Activated T-helper 2 cell treated with anti-CD3 and anti-CD28 coated beads, Interferon-gamma antibody, Interleukin-2, Interleukin-4, amounts not matched to agents 10 μg/mL and 5 μg/mL and 100 μg/mL, durations not matched to agents 14 hours and 24 hours and 36 hours (primary cell): ENCODE data around the gene RASSF8. TPM values are rescaled to one million over a fixed set of nuclear protein-coding genes. Genes with fewer than 3 reads are reported as not detected.
A peak's percentile ranks its signal among the peaks of the same experiment; 100 is the strongest.

ENCODE experiments used
- DNase-seq: peaks from one replicate; pipeline ENCODE4 v3.0.0; 2021; ENCODE audit warnings: low spot score
- H3K27ac Mint-ChIP-seq: one replicate; pipeline ENCODE4 v1.8.0; 2021; ENCODE audit warnings: mixed read lengths
- H3K27me3 Mint-ChIP-seq: one replicate; pipeline ENCODE4 v1.8.0; 2021; ENCODE audit warnings: low read depth, mixed read lengths
- H3K36me3 Mint-ChIP-seq: one replicate; pipeline ENCODE4 v1.8.0; 2021; ENCODE audit warnings: low read depth, mixed read lengths
- H3K4me1 Mint-ChIP-seq: one replicate; pipeline ENCODE4 v1.8.0; 2021; ENCODE audit warnings: low read depth, mixed read lengths
- H3K4me3 Mint-ChIP-seq: one replicate; pipeline ENCODE4 v1.8.0; 2021; ENCODE audit warnings: low read depth, mild to moderate bottlenecking, moderate library complexity, mixed read lengths
- H3K9me3 Mint-ChIP-seq: one replicate; pipeline ENCODE4 v1.8.0; 2021; ENCODE audit warnings: mixed read lengths
- intact Hi-C: fragments of 100-400 bp; cut with micrococcal nuclease; formaldehyde crosslinking; loops from one replicate; pipeline ENCODE4 v1.15.1; 2023
- total RNA-seq: library from RNA; stranded (reverse); gene quantifications from 2 replicates; pipeline ENCODE4 v1.2.3, GENCODE V29; 2022

Gene RASSF8
- total RNA-seq, 1 donor from 2014 or later, result 0.16 TPM

- H3K4me1 Mint-ChIP-seq, result peaks cover 3% of the 10 kb centered on the region
- H3K36me3 Mint-ChIP-seq, result no peaks in the 10 kb centered on the region
- H3K27ac Mint-ChIP-seq, result no peak overlapping the region
- H3K27me3 Mint-ChIP-seq, result peaks cover 72% of the 10 kb centered on the region
- H3K4me3 Mint-ChIP-seq, result peak overlapping the region; percentile 65
- no peak for DNase-seq
- H3K9me3 Mint-ChIP-seq, result no peaks in the 10 kb centered on the region
- intact Hi-C loops, result loop anchor here (1.0 kb wide), 1 partner anchor 8 kb away; no protein-coding TSS in a partner anchor
Observed at GRCh38 chr12:26114720-26115401, 156.4 kb downstream of the RASSF8 start.

- intact Hi-C loops, result no loop called here
- Mint-ChIP-seq H3K4me1 (peaks cover 9% of the 10 kb centered on the region), H3K4me3 (no peak overlapping the region), H3K27ac (no peak overlapping the region), H3K9me3 (no peaks in the 10 kb centered on the region), H3K36me3 (no peaks in the 10 kb centered on the region), H3K27me3 (peaks cover 75% of the 10 kb centered on the region)
- no peak for DNase-seq
Observed at GRCh38 chr12:26116829-26117715, 158.6 kb downstream of the RASSF8 start.

- H3K36me3 Mint-ChIP-seq, result no peaks in the 10 kb centered on the region
- H3K4me1 Mint-ChIP-seq, result peaks cover 14% of the 10 kb centered on the region
- no peaks in the 10 kb centered on the region for H3K9me3 Mint-ChIP-seq
- DNase-seq, result no peak
- H3K4me3 Mint-ChIP-seq, result no peak overlapping the region
- H3K27ac Mint-ChIP-seq, result no peak overlapping the region
- intact Hi-C loops, result no loop called here
- H3K27me3 Mint-ChIP-seq, result peaks cover 68% of the 10 kb centered on the region
Observed at GRCh38 chr12:26118308-26118707, 159.8 kb downstream of the RASSF8 start.

GRCh38 chr12:26119391-26119989, 161.0 kb downstream of the RASSF8 start:
- H3K36me3 Mint-ChIP-seq, result no peaks in the 10 kb centered on the region
- H3K27me3 Mint-ChIP-seq, result peaks cover 76% of the 10 kb centered on the region
- no peak overlapping the region for H3K27ac Mint-ChIP-seq
- no peak overlapping the region for H3K4me3 Mint-ChIP-seq
- H3K9me3 Mint-ChIP-seq, result no peaks in the 10 kb centered on the region
- no peak for DNase-seq
- peaks cover 16% of the 10 kb centered on the region for H3K4me1 Mint-ChIP-seq
- intact Hi-C loops, result no loop called here

- no peak overlapping the region for H3K4me3 Mint-ChIP-seq
- H3K36me3 Mint-ChIP-seq, result no peaks in the 10 kb centered on the region
- H3K9me3 Mint-ChIP-seq, result no peaks in the 10 kb centered on the region
- no peak overlapping the region for H3K27ac Mint-ChIP-seq
- no peak for DNase-seq
- H3K27me3 Mint-ChIP-seq, result peaks cover 74% of the 10 kb centered on the region
- peaks cover 22% of the 10 kb centered on the region for H3K4me1 Mint-ChIP-seq
- intact Hi-C loops, result loop anchor here (2.0 to 10.0 kb wide), 5 partner anchors 154 to 1854 kb away; partner anchors contain the start of genes PTHLH and RASSF8
Observed at GRCh38 chr12:26120561-26121274, 162.2 kb downstream of the RASSF8 start.

GRCh38 chr12:26121323-26122060, 163.0 kb downstream of the RASSF8 start:
- no peaks in the 10 kb centered on the region for H3K36me3 Mint-ChIP-seq
- DNase-seq, result no peak
- peak overlapping the region; percentile 54 for H3K4me3 Mint-ChIP-seq
- no peaks in the 10 kb centered on the region for H3K9me3 Mint-ChIP-seq
- H3K27me3 Mint-ChIP-seq, result peaks cover 76% of the 10 kb centered on the region
- peaks cover 22% of the 10 kb centered on the region for H3K4me1 Mint-ChIP-seq
- intact Hi-C loops, result loop anchor here (2.0 to 10.0 kb wide), 5 partner anchors 153 to 1853 kb away; partner anchors contain the start of genes PTHLH and RASSF8
- no peak overlapping the region for H3K27ac Mint-ChIP-seq

GRCh38 chr12:26122061-26122680, 163.7 kb downstream of the RASSF8 start:
- DNase-seq, result no peak
- Mint-ChIP-seq H3K9me3 (no peaks in the 10 kb centered on the region), H3K4me1 (peaks cover 26% of the 10 kb centered on the region), H3K36me3 (no peaks in the 10 kb centered on the region), H3K27ac (no peak overlapping the region), H3K27me3 (peaks cover 76% of the 10 kb centered on the region), H3K4me3 (peak overlapping the region; percentile 51)
- intact Hi-C loops, result loop anchor here (5.0 to 10.0 kb wide), 4 partner anchors 153 to 1853 kb away; partner anchors contain the start of genes PTHLH and RASSF8

GRCh38 chr12:26122681-26123481, 164.4 kb downstream of the RASSF8 start:
- H3K4me3 Mint-ChIP-seq, result peak overlapping the region; percentile 67
- no peak overlapping the region for H3K27ac Mint-ChIP-seq
- peaks cover 26% of the 10 kb centered on the region for H3K4me1 Mint-ChIP-seq
- DNase-seq, result no peak
- H3K27me3 Mint-ChIP-seq, result peaks cover 79% of the 10 kb centered on the region
- no peaks in the 10 kb centered on the region for H3K9me3 Mint-ChIP-seq
- intact Hi-C loops, result loop anchor here (1.0 to 10.0 kb wide), 5 partner anchors 9 to 1852 kb away; partner anchors contain the start of genes PTHLH and RASSF8
- no peaks in the 10 kb centered on the region for H3K36me3 Mint-ChIP-seq

GRCh38 chr12:26123482-26123980, 165.0 kb downstream of the RASSF8 start:
- H3K4me3 Mint-ChIP-seq, result peak overlapping the region; percentile 67
- no peaks in the 10 kb centered on the region for H3K9me3 Mint-ChIP-seq
- H3K27me3 Mint-ChIP-seq, result peaks cover 79% of the 10 kb centered on the region
- intact Hi-C loops, result loop anchor here (1.0 to 10.0 kb wide), 5 partner anchors 9 to 1851 kb away; partner anchors contain the start of genes PTHLH and RASSF8
- H3K4me1 Mint-ChIP-seq, result peaks cover 26% of the 10 kb centered on the region
- H3K36me3 Mint-ChIP-seq, result no peaks in the 10 kb centered on the region
- H3K27ac Mint-ChIP-seq, result no peak overlapping the region
- DNase-seq, result no peak

- Mint-ChIP-seq H3K27ac (no peak within 1 kb of the TSS), H3K9me3 (no peaks in the 10 kb centered on the region), H3K4me3 (peak within 1 kb of the TSS; percentile 79)
Observed at GRCh38 chr12:26124446-26125399, 166.2 kb downstream of the RASSF8 start, which contains the start of gene BHLHE41. TSS of gene BHLHE41 (minus strand) at chr12:26125037. CDS start at chr12:26124779, 258 bp downstream.

More at GRCh38 chr12:26124446-26125399, 166.2 kb downstream of the RASSF8 start, which contains the start of gene BHLHE41:
- no peak for DNase-seq
- Mint-ChIP-seq H3K4me1 (peaks cover 26% of the 10 kb centered on the region), H3K27me3 (peaks cover 79% of the 10 kb centered on the region), H3K36me3 (no peaks in the 10 kb centered on the region)
- intact Hi-C loops, result loop anchor here (5.0 to 10.0 kb wide), 5 partner anchors 73 to 1850 kb away; partner anchors contain the start of genes PTHLH, RASSF8 and SSPN
